Measurements from ENCODE around the gene CHST11.

CHST11 gene

DNA sequence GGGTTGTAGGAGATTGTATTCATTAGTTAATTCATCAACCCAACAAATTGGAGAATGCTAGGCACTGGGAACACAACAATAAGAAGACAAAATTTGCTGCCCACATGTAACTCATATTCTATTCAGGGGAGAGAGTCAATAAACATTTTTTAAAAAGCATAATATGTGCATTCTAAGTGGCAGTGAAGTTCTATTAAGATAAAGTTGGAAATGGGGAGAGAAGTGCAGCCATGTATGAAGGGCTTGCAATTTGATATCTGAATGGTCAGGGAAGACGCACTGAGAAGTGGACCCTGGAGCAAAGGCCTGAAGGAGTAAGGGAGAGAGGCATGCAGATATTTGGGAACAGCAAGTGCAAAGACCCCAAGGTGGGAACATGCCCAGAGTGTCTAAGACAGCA, 40.2 kb upstream of the CHST11 start:
- Histone ChIP-seq H3K4me1 (ENCODE audit: control insufficient read depth in 1 of 2, insufficient read depth in 2 of 2, low read length in 2 of 2) (no peaks in the 10 kb centered on the region), H3K27ac (ENCODE audit: low read length) (no peak overlapping the region), H3K36me3 (ENCODE audit: control insufficient read depth in 1 of 2, insufficient read depth in 2 of 2, low read length in 2 of 2) (no peaks in the 10 kb centered on the region), H3K4me3 (ENCODE audit: low read depth in 1 of 2, low read length in 2 of 2) (no peak overlapping the region), H3K9me3 (ENCODE audit: control insufficient read depth in 1 of 2, low read length in 2 of 2) (no peaks in the 10 kb centered on the region), H3K27me3 (ENCODE audit: low read depth, low read length) (no peaks in the 10 kb centered on the region)

DNA sequence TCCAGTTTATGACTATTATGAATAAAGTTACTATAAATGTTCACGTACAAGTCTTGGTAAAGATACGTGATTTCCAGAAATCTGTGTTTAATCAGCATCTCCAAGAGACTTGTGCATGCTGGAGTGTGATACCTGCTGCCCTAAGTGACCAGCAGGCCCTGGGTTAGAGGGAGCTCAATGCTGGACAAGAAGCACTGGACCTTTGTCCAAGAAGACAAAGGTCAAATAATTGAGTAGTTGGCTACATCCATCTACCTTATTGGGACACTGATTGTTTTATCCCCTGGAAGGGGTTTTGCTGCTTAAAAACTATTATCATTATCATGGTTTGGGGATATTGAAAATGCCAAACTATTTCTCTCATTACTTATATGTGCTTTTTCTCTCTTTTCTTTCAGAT, 37.0 kb upstream of the CHST11 start:
- H3K36me3 ChIP-seq (ENCODE audit: control insufficient read depth in 1 of 2, insufficient read depth in 2 of 2, low read length in 2 of 2): no peaks in the 10 kb centered on the region
- H3K9me3 ChIP-seq (ENCODE audit: control insufficient read depth in 1 of 2, low read length in 2 of 2): no peaks in the 10 kb centered on the region
- H3K4me3 ChIP-seq (ENCODE audit: low read depth in 1 of 2, low read length in 2 of 2): no peak overlapping the region
- no peaks in the 10 kb centered on the region for H3K4me1 ChIP-seq (ENCODE audit: control insufficient read depth in 1 of 2, insufficient read depth in 2 of 2, low read length in 2 of 2)
- no peaks in the 10 kb centered on the region for H3K27me3 ChIP-seq (ENCODE audit: low read depth, low read length)
- no peak overlapping the region for H3K27ac ChIP-seq (ENCODE audit: low read length)

DNA sequence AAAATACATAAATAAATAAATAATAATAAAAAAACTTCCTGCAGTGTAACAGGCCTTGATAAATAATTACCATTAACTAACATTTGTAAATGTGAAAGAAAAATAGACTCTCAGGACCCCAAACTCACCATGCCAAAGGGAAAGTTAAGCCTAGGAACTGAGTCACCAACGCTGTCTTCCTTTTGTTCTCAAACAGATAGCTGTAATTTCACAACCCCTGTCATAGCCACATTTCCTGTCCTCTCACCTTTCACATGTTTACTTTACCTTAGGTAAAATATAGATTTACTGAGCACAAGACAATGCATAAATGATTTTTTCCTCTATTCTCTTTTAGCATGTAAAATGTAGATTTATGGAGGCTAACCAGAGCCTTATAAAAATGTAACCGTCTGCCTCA, 35.9 kb upstream of the CHST11 start:
- H3K4me3 ChIP-seq (ENCODE audit: low read depth in 1 of 2, low read length in 2 of 2): no peak overlapping the region
- H3K4me1 ChIP-seq (ENCODE audit: control insufficient read depth in 1 of 2, insufficient read depth in 2 of 2, low read length in 2 of 2): no peaks in the 10 kb centered on the region
- H3K27ac ChIP-seq (ENCODE audit: low read length): no peak overlapping the region
- H3K27me3 ChIP-seq (ENCODE audit: low read depth, low read length): no peaks in the 10 kb centered on the region
- H3K36me3 ChIP-seq (ENCODE audit: control insufficient read depth in 1 of 2, insufficient read depth in 2 of 2, low read length in 2 of 2): no peaks in the 10 kb centered on the region
- no peaks in the 10 kb centered on the region for H3K9me3 ChIP-seq (ENCODE audit: control insufficient read depth in 1 of 2, low read length in 2 of 2)

DNA sequence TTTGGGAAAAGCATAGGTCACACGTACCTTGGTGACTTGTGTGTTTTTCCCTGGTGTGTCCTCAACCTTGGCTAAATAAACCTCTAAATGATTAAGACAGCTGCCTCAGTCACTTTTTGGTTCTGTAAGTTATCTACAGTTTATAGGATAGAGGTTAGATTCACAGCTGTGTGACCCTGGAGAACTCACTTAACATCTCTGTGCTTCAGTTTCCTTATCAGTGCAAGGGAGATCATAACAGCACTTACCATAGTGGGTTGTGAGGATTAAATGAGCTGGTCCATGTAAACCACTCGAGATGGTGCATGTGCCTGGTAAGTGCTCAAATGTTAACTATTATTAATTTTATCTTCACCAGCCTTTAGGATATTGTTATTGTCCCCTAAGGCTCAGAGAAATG, 35.4 kb upstream of the CHST11 start:
- no peaks in the 10 kb centered on the region for H3K4me1 ChIP-seq (ENCODE audit: control insufficient read depth in 1 of 2, insufficient read depth in 2 of 2, low read length in 2 of 2)
- H3K36me3 ChIP-seq (ENCODE audit: control insufficient read depth in 1 of 2, insufficient read depth in 2 of 2, low read length in 2 of 2): no peaks in the 10 kb centered on the region
- H3K4me3 ChIP-seq (ENCODE audit: low read depth in 1 of 2, low read length in 2 of 2): no peak overlapping the region
- H3K9me3 ChIP-seq (ENCODE audit: control insufficient read depth in 1 of 2, low read length in 2 of 2): no peaks in the 10 kb centered on the region
- H3K27ac ChIP-seq (ENCODE audit: low read length): no peak overlapping the region
- no peaks in the 10 kb centered on the region for H3K27me3 ChIP-seq (ENCODE audit: low read depth, low read length)

DNA sequence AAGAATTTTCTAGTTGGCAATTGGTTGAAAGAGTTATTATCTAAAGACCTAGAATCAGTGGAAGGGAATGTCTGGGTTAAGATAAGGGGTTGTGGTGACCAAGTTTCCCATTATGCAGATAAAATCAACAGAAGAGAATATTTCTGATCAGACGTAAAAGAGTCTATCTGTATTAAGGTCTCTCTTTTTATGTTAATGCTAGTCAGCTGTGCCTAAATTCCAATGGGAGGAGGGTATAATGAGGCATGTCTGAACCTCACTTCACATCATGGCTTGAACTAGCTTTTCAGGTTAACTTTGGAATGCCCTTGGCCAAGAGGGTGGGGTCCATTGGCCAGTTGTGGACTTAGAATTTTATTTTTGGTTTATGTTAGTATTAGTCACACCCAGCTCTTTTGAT, 34.3 kb upstream of the CHST11 start:
- Histone ChIP-seq H3K27me3 (ENCODE audit: low read depth, low read length) (no peaks in the 10 kb centered on the region), H3K9me3 (ENCODE audit: control insufficient read depth in 1 of 2, low read length in 2 of 2) (no peaks in the 10 kb centered on the region), H3K27ac (ENCODE audit: low read length) (no peak overlapping the region), H3K4me1 (ENCODE audit: control insufficient read depth in 1 of 2, insufficient read depth in 2 of 2, low read length in 2 of 2) (no peaks in the 10 kb centered on the region), H3K36me3 (ENCODE audit: control insufficient read depth in 1 of 2, insufficient read depth in 2 of 2, low read length in 2 of 2) (no peaks in the 10 kb centered on the region), H3K4me3 (ENCODE audit: low read depth in 1 of 2, low read length in 2 of 2) (no peak overlapping the region)

DNA sequence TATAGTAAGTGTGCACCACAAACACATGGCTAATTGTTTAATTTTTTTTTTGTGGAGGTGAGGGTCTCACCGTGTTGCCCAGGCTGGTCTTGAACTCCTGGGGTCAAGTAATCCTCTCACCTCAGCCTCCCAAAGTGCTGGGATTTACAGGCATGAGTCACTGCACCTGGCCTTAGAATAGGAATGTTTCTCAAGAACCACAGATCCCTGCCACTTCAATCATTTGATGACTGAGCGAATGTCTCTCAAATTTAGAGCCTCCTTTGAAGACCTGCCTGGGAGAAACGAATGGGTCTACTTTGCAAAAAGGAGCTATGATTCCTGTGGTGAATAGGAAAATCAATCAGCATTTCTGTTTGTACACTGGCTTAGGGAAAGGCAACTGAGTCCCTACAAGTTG, 33.5 kb upstream of the CHST11 start:
- Histone ChIP-seq H3K36me3 (ENCODE audit: control insufficient read depth in 1 of 2, insufficient read depth in 2 of 2, low read length in 2 of 2) (no peaks in the 10 kb centered on the region), H3K9me3 (ENCODE audit: control insufficient read depth in 1 of 2, low read length in 2 of 2) (no peaks in the 10 kb centered on the region), H3K27me3 (ENCODE audit: low read depth, low read length) (no peaks in the 10 kb centered on the region), H3K4me3 (ENCODE audit: low read depth in 1 of 2, low read length in 2 of 2) (no peak overlapping the region), H3K4me1 (ENCODE audit: control insufficient read depth in 1 of 2, insufficient read depth in 2 of 2, low read length in 2 of 2) (no peaks in the 10 kb centered on the region), H3K27ac (ENCODE audit: low read length) (no peak overlapping the region)

DNA sequence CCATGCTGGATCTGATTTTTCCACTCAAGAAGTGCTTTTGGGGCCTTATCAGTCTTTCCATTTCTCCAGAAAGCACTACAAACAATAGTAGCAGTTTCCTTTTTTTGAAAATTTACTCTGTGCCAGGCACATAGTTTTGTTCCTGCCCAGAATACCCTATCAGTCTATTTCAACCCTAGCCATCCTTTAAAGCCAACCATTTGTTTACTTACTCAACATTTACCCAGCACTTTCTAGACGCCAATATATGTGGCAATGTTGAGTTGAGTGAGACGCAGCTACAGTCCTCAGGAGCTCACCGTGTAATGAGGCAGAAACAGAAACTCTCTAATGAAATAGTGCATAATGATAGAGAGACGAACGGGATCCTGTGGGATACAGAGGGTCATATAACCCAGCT, 32.9 kb upstream of the CHST11 start:
- no peaks in the 10 kb centered on the region for H3K4me1 ChIP-seq (ENCODE audit: control insufficient read depth in 1 of 2, insufficient read depth in 2 of 2, low read length in 2 of 2)
- H3K27me3 ChIP-seq (ENCODE audit: low read depth, low read length): no peaks in the 10 kb centered on the region
- H3K27ac ChIP-seq (ENCODE audit: low read length): no peak overlapping the region
- H3K9me3 ChIP-seq (ENCODE audit: control insufficient read depth in 1 of 2, low read length in 2 of 2): no peaks in the 10 kb centered on the region
- no peaks in the 10 kb centered on the region for H3K36me3 ChIP-seq (ENCODE audit: control insufficient read depth in 1 of 2, insufficient read depth in 2 of 2, low read length in 2 of 2)
- H3K4me3 ChIP-seq (ENCODE audit: low read depth in 1 of 2, low read length in 2 of 2): no peak overlapping the region

DNA sequence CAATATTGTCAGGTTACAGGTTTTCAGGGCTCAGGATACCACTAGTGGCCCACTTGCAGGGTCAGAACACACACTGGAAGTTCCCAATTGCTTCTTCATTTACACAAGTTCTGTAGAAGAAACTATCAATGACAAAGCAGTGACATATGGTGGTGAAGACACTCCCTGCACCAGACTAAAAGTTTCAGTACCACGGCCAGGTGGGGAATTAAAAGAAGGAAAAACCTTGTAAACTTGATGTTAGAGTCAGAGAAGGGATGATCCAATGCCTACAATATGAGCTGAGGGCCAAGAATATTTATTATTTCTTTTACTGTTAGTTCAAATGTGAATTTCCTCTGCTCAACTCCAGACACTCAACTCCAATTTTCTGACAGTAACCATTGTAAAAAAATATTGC, 31.8 kb upstream of the CHST11 start:
- no peak overlapping the region for H3K4me3 ChIP-seq (ENCODE audit: low read depth in 1 of 2, low read length in 2 of 2)
- H3K9me3 ChIP-seq (ENCODE audit: control insufficient read depth in 1 of 2, low read length in 2 of 2): no peaks in the 10 kb centered on the region
- no peaks in the 10 kb centered on the region for H3K4me1 ChIP-seq (ENCODE audit: control insufficient read depth in 1 of 2, insufficient read depth in 2 of 2, low read length in 2 of 2)
- no peaks in the 10 kb centered on the region for H3K36me3 ChIP-seq (ENCODE audit: control insufficient read depth in 1 of 2, insufficient read depth in 2 of 2, low read length in 2 of 2)
- H3K27me3 ChIP-seq (ENCODE audit: low read depth, low read length): no peaks in the 10 kb centered on the region
- H3K27ac ChIP-seq (ENCODE audit: low read length): no peak overlapping the region

DNA sequence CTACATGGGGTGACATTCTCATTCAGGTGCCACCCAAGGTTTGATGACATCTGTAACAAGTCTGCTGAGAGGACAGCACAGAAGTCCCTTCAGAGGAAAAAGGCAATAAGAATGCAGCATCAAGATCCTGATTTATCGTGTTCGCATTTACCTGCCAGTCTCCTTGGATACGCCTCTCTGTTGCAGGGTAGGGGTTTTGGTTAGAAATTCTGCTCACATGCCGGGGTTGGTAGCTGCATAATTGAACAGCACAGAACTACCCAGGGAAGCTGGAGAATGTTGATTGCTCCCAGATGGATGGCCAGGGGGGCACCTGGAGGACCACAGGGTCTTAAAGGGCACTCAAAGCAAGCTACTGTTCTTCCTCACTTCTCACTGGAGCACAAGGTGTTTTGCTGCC, 31.1 kb upstream of the CHST11 start:
- Histone ChIP-seq H3K4me3 (ENCODE audit: low read depth in 1 of 2, low read length in 2 of 2) (no peak overlapping the region), H3K36me3 (ENCODE audit: control insufficient read depth in 1 of 2, insufficient read depth in 2 of 2, low read length in 2 of 2) (no peaks in the 10 kb centered on the region), H3K27ac (ENCODE audit: low read length) (no peak overlapping the region)

DNA sequence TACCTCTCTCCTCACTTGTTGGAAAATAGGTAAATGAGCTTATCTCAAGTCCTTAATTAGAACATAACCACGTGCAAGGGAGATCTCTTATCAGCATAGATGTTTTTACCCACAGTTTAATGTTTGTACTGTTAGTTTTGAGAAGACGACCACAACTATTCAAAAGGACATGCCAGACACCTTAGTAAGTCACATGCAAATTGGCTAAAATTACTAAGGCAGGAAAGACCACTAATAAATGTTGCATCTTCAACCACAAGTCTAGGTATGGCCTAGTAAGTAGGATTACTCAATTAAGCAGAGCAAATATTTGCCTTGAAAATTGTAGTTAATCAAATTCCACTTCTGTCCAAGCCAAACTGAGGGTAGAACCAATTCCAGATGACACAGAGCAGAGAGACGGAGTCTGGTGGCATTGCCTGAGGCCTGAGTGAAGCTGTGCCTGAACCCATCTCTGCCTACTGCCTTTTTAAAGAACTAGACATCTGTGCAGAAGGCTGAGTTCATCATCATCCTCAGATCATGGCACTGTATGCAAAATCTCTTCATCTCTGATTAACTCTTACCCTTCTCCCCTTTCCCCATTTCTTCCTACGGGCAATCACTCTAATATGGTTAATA, 29.7 kb upstream of the CHST11 start:
- no peaks in the 10 kb centered on the region for H3K4me1 ChIP-seq (ENCODE audit: control insufficient read depth in 1 of 2, insufficient read depth in 2 of 2, low read length in 2 of 2)
- H3K36me3 ChIP-seq (ENCODE audit: control insufficient read depth in 1 of 2, insufficient read depth in 2 of 2, low read length in 2 of 2): no peaks in the 10 kb centered on the region
- no peaks in the 10 kb centered on the region for H3K9me3 ChIP-seq (ENCODE audit: control insufficient read depth in 1 of 2, low read length in 2 of 2)
- no peak overlapping the region for H3K27ac ChIP-seq (ENCODE audit: low read length)
- H3K4me3 ChIP-seq (ENCODE audit: low read depth in 1 of 2, low read length in 2 of 2): no peak overlapping the region
- H3K27me3 ChIP-seq (ENCODE audit: low read depth, low read length): no peaks in the 10 kb centered on the region

More for the DNA sequence above, 31.1 kb upstream of the CHST11 start:
- no peaks in the 10 kb centered on the region for H3K9me3 ChIP-seq (ENCODE audit: control insufficient read depth in 1 of 2, low read length in 2 of 2)
- no peaks in the 10 kb centered on the region for H3K4me1 ChIP-seq (ENCODE audit: control insufficient read depth in 1 of 2, insufficient read depth in 2 of 2, low read length in 2 of 2)
- H3K27me3 ChIP-seq (ENCODE audit: low read depth, low read length): no peaks in the 10 kb centered on the region

DNA sequence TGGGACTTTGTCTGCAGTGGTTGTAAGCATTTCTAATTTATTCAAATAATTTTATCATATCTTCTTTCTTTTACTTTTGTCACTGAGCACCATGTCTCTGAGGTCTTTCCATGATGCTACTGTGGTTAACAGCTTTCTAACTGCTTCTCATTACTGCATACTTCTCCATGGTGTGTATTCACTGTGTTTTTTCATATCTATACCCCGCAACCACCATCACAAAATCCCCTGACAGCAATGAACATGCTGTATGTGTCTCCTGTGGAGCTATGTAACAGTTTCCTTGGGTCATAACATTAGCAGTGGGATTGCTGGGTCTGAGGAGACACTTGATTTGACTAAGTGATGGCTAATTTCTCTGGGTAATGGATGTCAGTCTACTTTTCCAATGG, 29.2 kb upstream of the CHST11 start:
- Histone ChIP-seq H3K4me3 (ENCODE audit: low read depth in 1 of 2, low read length in 2 of 2) (no peak overlapping the region), H3K27me3 (ENCODE audit: low read depth, low read length) (no peaks in the 10 kb centered on the region), H3K27ac (ENCODE audit: low read length) (no peak overlapping the region), H3K9me3 (ENCODE audit: control insufficient read depth in 1 of 2, low read length in 2 of 2) (no peaks in the 10 kb centered on the region), H3K4me1 (ENCODE audit: control insufficient read depth in 1 of 2, insufficient read depth in 2 of 2, low read length in 2 of 2) (no peaks in the 10 kb centered on the region), H3K36me3 (ENCODE audit: control insufficient read depth in 1 of 2, insufficient read depth in 2 of 2, low read length in 2 of 2) (no peaks in the 10 kb centered on the region)

DNA sequence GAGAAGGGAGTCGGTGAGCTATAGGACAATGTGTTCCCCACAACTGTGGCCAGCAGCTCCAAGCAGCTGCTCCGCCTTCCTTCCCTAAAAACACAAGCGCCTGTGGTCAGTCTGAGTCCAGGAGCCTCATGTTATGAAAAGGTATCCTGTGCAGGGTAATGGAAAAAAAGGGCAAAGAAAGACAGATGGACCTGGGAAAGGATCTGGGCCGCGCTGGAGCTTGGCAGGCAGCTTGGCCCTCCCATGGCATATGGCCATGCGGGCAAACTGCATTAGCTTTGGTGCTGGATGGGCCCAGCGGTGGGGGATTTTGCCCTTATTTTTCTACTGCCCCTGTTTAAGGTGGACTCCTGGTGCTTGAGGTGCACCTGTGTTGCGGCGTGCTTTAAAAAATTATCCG, 23.7 kb upstream of the CHST11 start:
- Histone ChIP-seq H3K27me3 (ENCODE audit: low read depth, low read length) (no peaks in the 10 kb centered on the region), H3K36me3 (ENCODE audit: control insufficient read depth in 1 of 2, insufficient read depth in 2 of 2, low read length in 2 of 2) (no peaks in the 10 kb centered on the region), H3K4me1 (ENCODE audit: control insufficient read depth in 1 of 2, insufficient read depth in 2 of 2, low read length in 2 of 2) (no peaks in the 10 kb centered on the region), H3K4me3 (ENCODE audit: low read depth in 1 of 2, low read length in 2 of 2) (no peak overlapping the region), H3K27ac (ENCODE audit: low read length) (no peak overlapping the region), H3K9me3 (ENCODE audit: control insufficient read depth in 1 of 2, low read length in 2 of 2) (no peaks in the 10 kb centered on the region)
